Fibroblast of mammary gland (primary cell): ENCODE data around the gene EXOC4.

Experiments used
- DNase-seq: peaks from one replicate; pipeline ENCODE4 v3.0.0-alpha.2; 2010; ENCODE audit warnings: low read depth
- H3K4me3 ChIP-seq: 2 replicates; pipeline ENCODE4 v1.5.1; 2011; ENCODE audit warnings: low read depth, mild to moderate bottlenecking, low read length, moderate library complexity; ENCODE audit not compliant: control insufficient read depth
- TF ChIP-seq, protein P1 (sequence below): conservative IDR thresholded peaks from 2 replicates; pipeline ENCODE4 v1.5.1; 2011; ENCODE audit warnings: low read depth, low read length, inconsistent platforms; ENCODE audit not compliant: control insufficient read depth, insufficient read depth

EXOC4 gene

DNA sequence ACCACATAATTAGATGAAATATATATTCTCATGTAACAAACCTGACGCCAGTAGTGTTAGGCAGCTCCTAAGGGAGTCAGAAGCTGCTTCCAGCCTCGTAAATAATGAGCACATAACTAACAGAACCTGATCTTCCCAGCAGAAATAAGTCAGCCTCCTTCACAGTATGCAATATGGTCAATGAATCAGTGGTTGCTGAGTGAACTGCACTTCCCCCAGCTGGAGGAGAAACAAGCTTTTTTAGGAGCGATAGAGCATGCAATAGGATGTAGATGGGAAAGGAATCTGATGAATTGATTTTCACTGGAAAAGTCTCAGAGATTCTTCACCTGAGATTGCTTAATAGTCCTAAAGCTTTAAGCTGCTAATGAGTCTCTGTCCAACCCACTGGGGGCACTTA is 537.1 kb downstream of the EXOC4 start:
- TF ChIP-seq, protein P1, sequence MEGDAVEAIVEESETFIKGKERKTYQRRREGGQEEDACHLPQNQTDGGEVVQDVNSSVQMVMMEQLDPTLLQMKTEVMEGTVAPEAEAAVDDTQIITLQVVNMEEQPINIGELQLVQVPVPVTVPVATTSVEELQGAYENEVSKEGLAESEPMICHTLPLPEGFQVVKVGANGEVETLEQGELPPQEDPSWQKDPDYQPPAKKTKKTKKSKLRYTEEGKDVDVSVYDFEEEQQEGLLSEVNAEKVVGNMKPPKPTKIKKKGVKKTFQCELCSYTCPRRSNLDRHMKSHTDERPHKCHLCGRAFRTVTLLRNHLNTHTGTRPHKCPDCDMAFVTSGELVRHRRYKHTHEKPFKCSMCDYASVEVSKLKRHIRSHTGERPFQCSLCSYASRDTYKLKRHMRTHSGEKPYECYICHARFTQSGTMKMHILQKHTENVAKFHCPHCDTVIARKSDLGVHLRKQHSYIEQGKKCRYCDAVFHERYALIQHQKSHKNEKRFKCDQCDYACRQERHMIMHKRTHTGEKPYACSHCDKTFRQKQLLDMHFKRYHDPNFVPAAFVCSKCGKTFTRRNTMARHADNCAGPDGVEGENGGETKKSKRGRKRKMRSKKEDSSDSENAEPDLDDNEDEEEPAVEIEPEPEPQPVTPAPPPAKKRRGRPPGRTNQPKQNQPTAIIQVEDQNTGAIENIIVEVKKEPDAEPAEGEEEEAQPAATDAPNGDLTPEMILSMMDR: no peak
- DNase-seq: no peak
- no peak overlapping the region for H3K4me3 ChIP-seq

DNA sequence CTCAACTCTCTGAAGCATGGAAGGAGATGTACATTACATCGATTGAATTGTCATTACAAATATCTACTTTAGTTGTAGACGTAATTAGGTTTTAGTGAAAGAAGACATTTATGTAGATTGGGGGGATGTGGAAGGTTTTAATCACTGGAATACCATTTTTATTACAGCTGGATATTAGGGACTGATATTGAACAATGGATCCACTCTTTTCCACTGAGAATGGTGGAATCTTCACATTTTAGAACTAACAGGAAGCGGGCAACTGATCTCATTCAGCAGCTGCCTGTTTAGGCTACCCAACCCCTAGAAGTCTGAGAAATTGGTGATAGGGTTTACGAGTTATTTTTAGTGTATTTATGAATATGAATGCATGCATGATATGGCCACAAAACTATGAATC is 538.0 kb downstream of the EXOC4 start:
- TF ChIP-seq, protein P1: no peak
- no peak for DNase-seq
- H3K4me3 ChIP-seq: no peak overlapping the region

- TF ChIP-seq, protein P1: no peak
- H3K4me3 ChIP-seq: no peak overlapping the region
- peak; percentile 44 for DNase-seq
Measured at GRCh38 chr7:133794479-133794878, 541.6 kb downstream of the EXOC4 start.

GRCh38 chr7:133795068-133795665 is 542.3 kb downstream of the EXOC4 start:
- no peak overlapping the region for H3K4me3 ChIP-seq
- peak; percentile 21 for DNase-seq
- TF ChIP-seq, protein P1: no peak

DNA sequence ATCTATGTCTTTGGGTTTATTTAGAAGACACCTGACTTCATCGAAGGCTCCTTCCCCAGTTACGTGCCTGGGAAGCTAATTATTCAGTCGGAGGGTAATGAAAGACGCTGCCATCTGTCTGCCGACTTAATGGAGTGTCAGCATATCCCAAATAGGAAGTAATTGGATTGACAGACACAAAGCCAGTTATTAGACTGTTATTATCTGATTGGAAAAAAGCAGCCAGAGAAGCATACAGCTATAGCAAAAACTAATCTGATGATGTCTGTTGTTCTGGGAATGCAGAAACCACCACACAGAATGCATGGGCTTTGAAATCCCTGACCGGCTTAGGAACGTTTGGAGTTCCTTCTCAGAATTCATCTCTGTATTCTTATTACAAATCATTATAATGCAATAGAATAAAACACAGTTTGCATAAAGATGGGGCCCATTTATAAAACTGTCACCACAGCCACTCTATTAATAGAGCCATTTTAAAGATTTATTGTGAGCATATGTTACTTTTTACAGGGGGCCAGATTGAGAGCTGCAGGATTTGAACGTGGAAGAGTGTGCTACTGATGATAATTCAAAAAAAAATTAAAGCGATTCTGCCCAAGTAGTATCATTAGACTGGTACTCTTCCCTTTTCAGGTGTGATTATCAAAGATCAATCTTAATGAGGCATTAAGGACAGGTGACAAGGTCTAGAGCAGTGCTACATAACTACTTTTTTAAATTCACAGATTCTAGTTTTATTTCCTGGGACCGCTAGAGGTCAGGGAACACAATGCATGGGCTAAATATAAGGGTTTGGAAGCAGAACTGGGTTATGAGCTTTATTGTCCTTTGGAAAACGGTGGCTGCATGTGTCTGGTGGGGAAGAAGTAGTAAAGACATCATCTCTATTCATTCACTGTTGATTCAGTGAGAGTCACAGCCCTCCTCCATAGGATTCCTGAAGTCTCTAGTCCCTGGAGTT is 544.2 kb downstream of the EXOC4 start:
- no peak overlapping the region for H3K4me3 ChIP-seq
- TF ChIP-seq, protein P1: no peak
- DNase-seq: no peak

DNA sequence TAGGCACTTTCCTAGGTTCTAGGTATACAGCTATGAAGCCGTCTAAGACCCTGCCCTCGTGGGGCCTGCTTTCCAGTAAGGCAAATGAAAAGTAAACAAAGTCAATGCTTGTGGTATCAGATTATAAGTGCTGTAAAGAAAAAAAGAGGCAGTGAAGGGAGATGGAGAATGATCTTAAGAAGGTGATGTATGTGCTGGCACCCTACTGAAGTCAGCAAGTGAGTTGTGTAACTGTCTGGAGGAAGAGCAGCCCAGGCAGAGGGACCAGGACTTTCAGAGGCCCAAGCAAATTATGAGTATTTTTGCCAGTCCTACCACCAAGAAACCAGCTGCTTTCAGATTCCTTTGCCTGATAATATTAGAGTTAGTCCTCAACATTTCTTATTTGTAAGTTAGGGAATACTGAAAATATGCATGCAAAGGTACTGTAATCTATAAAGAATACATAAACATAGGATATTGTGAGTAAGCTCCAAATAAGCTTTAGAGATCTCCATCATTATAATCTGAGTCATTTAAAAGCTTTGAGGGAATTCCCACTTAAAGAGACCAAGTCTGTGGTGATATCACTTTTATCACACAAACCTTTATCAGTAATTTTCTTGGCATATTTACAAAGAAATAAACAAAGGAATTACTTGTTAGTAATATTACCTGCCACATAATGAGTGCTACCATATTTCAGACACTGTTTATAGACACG is 545.1 kb downstream of the EXOC4 start:
- no peak overlapping the region for H3K4me3 ChIP-seq
- TF ChIP-seq, protein P1: no peak
- no peak for DNase-seq
